Measurements from ENCODE around the gene NBPF9.
"Not testable (repeated sequence)": the region's sequence is repeated elsewhere in the genome, so short reads cannot be mapped to it uniquely, and the experiment has no call there.

NBPF9 gene

GRCh38 chr1:149098276-149098675, 5.1 kb downstream of the NBPF9 start:
- not testable (repeated sequence) for H3K36me3 ChIP-seq (ENCODE audit: control insufficient read depth in 2 of 2, insufficient read depth in 2 of 2, low read length in 2 of 2); H3K4me1 ChIP-seq (ENCODE audit: control insufficient read depth, insufficient read depth, low read length); H3K9me3 ChIP-seq (ENCODE audit: control insufficient read depth in 2 of 2, low read length in 2 of 2); H3K4me3 ChIP-seq (ENCODE audit: low read length in 2 of 2); H3K27me3 ChIP-seq (ENCODE audit: control insufficient read depth in 1 of 2, insufficient read depth in 2 of 2, low read length in 2 of 2); H3K9ac ChIP-seq (ENCODE audit: low read length in 2 of 2); H3K27ac ChIP-seq (ENCODE audit: low read length)

GRCh38 chr1:149093155-149093554, 10.2 kb downstream of the NBPF9 start:
- H3K4me3 ChIP-seq (ENCODE audit: low read length in 2 of 2); H3K9ac ChIP-seq (ENCODE audit: low read length in 2 of 2); H3K36me3 ChIP-seq (ENCODE audit: control insufficient read depth in 2 of 2, insufficient read depth in 2 of 2, low read length in 2 of 2); H3K27ac ChIP-seq (ENCODE audit: low read length); H3K27me3 ChIP-seq (ENCODE audit: control insufficient read depth in 1 of 2, insufficient read depth in 2 of 2, low read length in 2 of 2); H3K4me1 ChIP-seq (ENCODE audit: control insufficient read depth, insufficient read depth, low read length); H3K9me3 ChIP-seq (ENCODE audit: control insufficient read depth in 2 of 2, low read length in 2 of 2): not testable (repeated sequence)

- H3K4me3 ChIP-seq (ENCODE audit: low read length in 2 of 2); H3K4me1 ChIP-seq (ENCODE audit: control insufficient read depth, insufficient read depth, low read length); H3K9ac ChIP-seq (ENCODE audit: low read length in 2 of 2); H3K27ac ChIP-seq (ENCODE audit: low read length); H3K9me3 ChIP-seq (ENCODE audit: control insufficient read depth in 2 of 2, low read length in 2 of 2); H3K36me3 ChIP-seq (ENCODE audit: control insufficient read depth in 2 of 2, insufficient read depth in 2 of 2, low read length in 2 of 2); H3K27me3 ChIP-seq (ENCODE audit: control insufficient read depth in 1 of 2, insufficient read depth in 2 of 2, low read length in 2 of 2): not testable (repeated sequence)
These were observed 27.7 kb downstream of the NBPF9 start for GRCh38 chr1:149075505-149076127.

- not testable (repeated sequence) for H3K27me3 ChIP-seq (ENCODE audit: control insufficient read depth in 1 of 2, insufficient read depth in 2 of 2, low read length in 2 of 2); H3K36me3 ChIP-seq (ENCODE audit: control insufficient read depth in 2 of 2, insufficient read depth in 2 of 2, low read length in 2 of 2)
These were observed 38.7 kb downstream of the NBPF9 start for GRCh38 chr1:149064611-149065010.

GRCh38 chr1:149043056-149043455, 60.3 kb downstream of the NBPF9 start:
- not testable (repeated sequence) for H3K9me3 ChIP-seq (ENCODE audit: control insufficient read depth in 2 of 2, low read length in 2 of 2); H3K27ac ChIP-seq (ENCODE audit: low read length); H3K9ac ChIP-seq (ENCODE audit: low read length in 2 of 2); H3K4me1 ChIP-seq (ENCODE audit: control insufficient read depth, insufficient read depth, low read length); H3K4me3 ChIP-seq (ENCODE audit: low read length in 2 of 2); H3K27me3 ChIP-seq (ENCODE audit: control insufficient read depth in 1 of 2, insufficient read depth in 2 of 2, low read length in 2 of 2); H3K36me3 ChIP-seq (ENCODE audit: control insufficient read depth in 2 of 2, insufficient read depth in 2 of 2, low read length in 2 of 2)

More at GRCh38 chr1:149064611-149065010, 38.7 kb downstream of the NBPF9 start:
- H3K9me3 ChIP-seq (ENCODE audit: control insufficient read depth in 2 of 2, low read length in 2 of 2); H3K27ac ChIP-seq (ENCODE audit: low read length); H3K9ac ChIP-seq (ENCODE audit: low read length in 2 of 2); H3K4me3 ChIP-seq (ENCODE audit: low read length in 2 of 2); H3K4me1 ChIP-seq (ENCODE audit: control insufficient read depth, insufficient read depth, low read length): not testable (repeated sequence)

GRCh38 chr1:149033916-149034315, 69.4 kb downstream of the NBPF9 start:
- not testable (repeated sequence) for H3K27me3 ChIP-seq (ENCODE audit: control insufficient read depth in 1 of 2, insufficient read depth in 2 of 2, low read length in 2 of 2); H3K9ac ChIP-seq (ENCODE audit: low read length in 2 of 2); H3K36me3 ChIP-seq (ENCODE audit: control insufficient read depth in 2 of 2, insufficient read depth in 2 of 2, low read length in 2 of 2); H3K4me3 ChIP-seq (ENCODE audit: low read length in 2 of 2); H3K4me1 ChIP-seq (ENCODE audit: control insufficient read depth, insufficient read depth, low read length); H3K27ac ChIP-seq (ENCODE audit: low read length); H3K9me3 ChIP-seq (ENCODE audit: control insufficient read depth in 2 of 2, low read length in 2 of 2)

- not testable (repeated sequence) for H3K9me3 ChIP-seq (ENCODE audit: control insufficient read depth in 2 of 2, low read length in 2 of 2); H3K36me3 ChIP-seq (ENCODE audit: control insufficient read depth in 2 of 2, insufficient read depth in 2 of 2, low read length in 2 of 2); H3K27me3 ChIP-seq (ENCODE audit: control insufficient read depth in 1 of 2, insufficient read depth in 2 of 2, low read length in 2 of 2); H3K4me3 ChIP-seq (ENCODE audit: low read length in 2 of 2); H3K9ac ChIP-seq (ENCODE audit: low read length in 2 of 2); H3K4me1 ChIP-seq (ENCODE audit: control insufficient read depth, insufficient read depth, low read length); H3K27ac ChIP-seq (ENCODE audit: low read length)
These were observed 79.0 kb downstream of the NBPF9 start for GRCh38 chr1:149024327-149024726.

GRCh38 chr1:149018577-149018976, 84.8 kb downstream of the NBPF9 start:
- not testable (repeated sequence) for H3K4me3 ChIP-seq (ENCODE audit: low read length in 2 of 2); H3K27ac ChIP-seq (ENCODE audit: low read length)

GRCh38 chr1:149016626-149017025, 86.7 kb downstream of the NBPF9 start:
- H3K9ac ChIP-seq (ENCODE audit: low read length in 2 of 2); H3K36me3 ChIP-seq (ENCODE audit: control insufficient read depth in 2 of 2, insufficient read depth in 2 of 2, low read length in 2 of 2); H3K4me3 ChIP-seq (ENCODE audit: low read length in 2 of 2); H3K9me3 ChIP-seq (ENCODE audit: control insufficient read depth in 2 of 2, low read length in 2 of 2); H3K4me1 ChIP-seq (ENCODE audit: control insufficient read depth, insufficient read depth, low read length); H3K27ac ChIP-seq (ENCODE audit: low read length); H3K27me3 ChIP-seq (ENCODE audit: control insufficient read depth in 1 of 2, insufficient read depth in 2 of 2, low read length in 2 of 2): not testable (repeated sequence)

More at GRCh38 chr1:149018577-149018976, 84.8 kb downstream of the NBPF9 start:
- H3K9ac ChIP-seq (ENCODE audit: low read length in 2 of 2); H3K9me3 ChIP-seq (ENCODE audit: control insufficient read depth in 2 of 2, low read length in 2 of 2); H3K36me3 ChIP-seq (ENCODE audit: control insufficient read depth in 2 of 2, insufficient read depth in 2 of 2, low read length in 2 of 2); H3K4me1 ChIP-seq (ENCODE audit: control insufficient read depth, insufficient read depth, low read length); H3K27me3 ChIP-seq (ENCODE audit: control insufficient read depth in 1 of 2, insufficient read depth in 2 of 2, low read length in 2 of 2): not testable (repeated sequence)

GRCh38 chr1:149015522-149015921, 87.8 kb downstream of the NBPF9 start:
- H3K4me1 ChIP-seq (ENCODE audit: control insufficient read depth, insufficient read depth, low read length); H3K9me3 ChIP-seq (ENCODE audit: control insufficient read depth in 2 of 2, low read length in 2 of 2); H3K9ac ChIP-seq (ENCODE audit: low read length in 2 of 2); H3K4me3 ChIP-seq (ENCODE audit: low read length in 2 of 2); H3K36me3 ChIP-seq (ENCODE audit: control insufficient read depth in 2 of 2, insufficient read depth in 2 of 2, low read length in 2 of 2); H3K27me3 ChIP-seq (ENCODE audit: control insufficient read depth in 1 of 2, insufficient read depth in 2 of 2, low read length in 2 of 2); H3K27ac ChIP-seq (ENCODE audit: low read length): not testable (repeated sequence)

GRCh38 chr1:149013513-149013912, 89.8 kb downstream of the NBPF9 start:
- not testable (repeated sequence) for H3K27ac ChIP-seq (ENCODE audit: low read length); H3K9ac ChIP-seq (ENCODE audit: low read length in 2 of 2); H3K4me1 ChIP-seq (ENCODE audit: control insufficient read depth, insufficient read depth, low read length); H3K9me3 ChIP-seq (ENCODE audit: control insufficient read depth in 2 of 2, low read length in 2 of 2); H3K36me3 ChIP-seq (ENCODE audit: control insufficient read depth in 2 of 2, insufficient read depth in 2 of 2, low read length in 2 of 2); H3K4me3 ChIP-seq (ENCODE audit: low read length in 2 of 2); H3K27me3 ChIP-seq (ENCODE audit: control insufficient read depth in 1 of 2, insufficient read depth in 2 of 2, low read length in 2 of 2)
